ENCODE data around the gene ARHGAP28.
"Not testable (repeated sequence)": the region's sequence is repeated elsewhere in the genome, so short reads cannot be mapped to it uniquely, and the experiment has no call there.

ARHGAP28 gene

GRCh38 chr18:6814882-6815425, 85.4 kb downstream of the ARHGAP28 start:
- in situ Hi-C loops (cut with MboI; ENCODE audit: low sequenced_read_pairs), result no loop called here

- in situ Hi-C loops (cut with MboI; ENCODE audit: low sequenced_read_pairs), result no loop called here
These were observed 86.6 kb downstream of the ARHGAP28 start for GRCh38 chr18:6816154-6816553.

GRCh38 chr18:6819332-6819731, 89.8 kb downstream of the ARHGAP28 start:
- in situ Hi-C loops (cut with MboI; ENCODE audit: low sequenced_read_pairs), result no loop called here

GRCh38 chr18:6820314-6820713, 90.8 kb downstream of the ARHGAP28 start:
- in situ Hi-C loops (cut with MboI; ENCODE audit: low sequenced_read_pairs), result no loop called here

DNA sequence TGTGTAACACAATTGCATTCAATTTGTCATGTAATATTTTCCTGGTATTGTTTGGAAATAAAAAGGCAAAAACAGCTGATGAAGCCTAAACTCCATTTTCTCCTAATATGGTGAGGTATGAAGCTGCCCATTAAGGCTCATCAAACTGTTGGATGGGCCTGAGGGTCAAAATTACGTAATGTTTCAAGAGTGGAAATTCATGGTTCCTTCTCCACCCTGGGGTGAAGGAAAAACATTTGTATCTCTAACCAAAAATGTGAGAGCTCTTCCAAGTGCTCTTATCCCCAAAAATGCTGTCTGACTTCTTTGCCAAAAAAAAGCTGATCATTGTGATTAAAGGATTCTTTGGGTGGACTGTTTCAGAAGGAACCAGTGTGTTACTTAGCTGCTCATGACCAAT, 91.8 kb downstream of the ARHGAP28 start:
- in situ Hi-C loops (cut with MboI; ENCODE audit: low sequenced_read_pairs), result no loop called here

- in situ Hi-C loops (cut with MboI; ENCODE audit: low sequenced_read_pairs), result not testable (repeated sequence)
These were observed 97.6 kb downstream of the ARHGAP28 start for GRCh38 chr18:6827161-6827560.

DNA sequence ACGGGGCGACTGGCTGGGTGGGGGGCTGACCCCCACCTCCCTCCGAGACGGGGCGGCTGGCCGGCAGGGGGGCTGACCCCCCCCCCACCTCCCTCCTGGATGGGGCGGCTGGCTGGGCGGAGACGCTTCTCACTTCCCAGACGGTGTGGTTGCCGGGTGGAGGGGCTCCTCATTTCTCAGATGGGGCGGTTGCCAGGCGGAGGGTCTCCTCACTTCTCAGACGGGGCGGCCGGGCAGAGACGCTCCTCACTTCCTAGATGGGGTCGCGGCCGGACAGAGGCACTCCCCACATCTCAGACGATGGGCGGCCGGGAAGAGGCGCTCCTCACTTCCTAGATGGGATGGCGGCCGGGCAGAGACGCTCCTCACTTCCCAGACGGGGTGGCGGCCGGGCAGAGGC, 98.0 kb downstream of the ARHGAP28 start:
- in situ Hi-C loops (cut with MboI; ENCODE audit: low sequenced_read_pairs), result not testable (repeated sequence)

DNA sequence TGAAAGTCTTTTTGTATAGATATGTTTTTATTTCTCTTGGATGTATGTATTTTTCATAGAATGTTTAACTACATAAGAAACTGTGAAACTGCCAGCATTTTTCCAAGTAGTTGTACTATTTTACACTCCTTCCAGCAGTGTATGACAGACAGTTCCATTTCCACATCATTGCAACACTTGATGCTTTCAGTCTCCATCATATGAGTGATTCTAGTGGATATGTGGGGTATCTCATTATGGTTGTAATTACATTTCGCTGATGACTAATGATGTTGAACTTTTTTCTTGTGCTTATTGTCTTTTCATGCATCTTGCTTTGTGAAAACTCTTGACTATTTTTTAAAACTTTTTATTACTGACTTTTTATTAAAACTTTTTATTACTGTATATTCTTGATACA, 101.4 kb downstream of the ARHGAP28 start:
- in situ Hi-C loops (cut with MboI; ENCODE audit: low sequenced_read_pairs), result no loop called here

GRCh38 chr18:6835345-6835744, 105.8 kb downstream of the ARHGAP28 start:
- in situ Hi-C loops (cut with MboI; ENCODE audit: low sequenced_read_pairs), result no loop called here

GRCh38 chr18:6836331-6836730, 106.8 kb downstream of the ARHGAP28 start:
- in situ Hi-C loops (cut with MboI; ENCODE audit: low sequenced_read_pairs), result no loop called here

DNA sequence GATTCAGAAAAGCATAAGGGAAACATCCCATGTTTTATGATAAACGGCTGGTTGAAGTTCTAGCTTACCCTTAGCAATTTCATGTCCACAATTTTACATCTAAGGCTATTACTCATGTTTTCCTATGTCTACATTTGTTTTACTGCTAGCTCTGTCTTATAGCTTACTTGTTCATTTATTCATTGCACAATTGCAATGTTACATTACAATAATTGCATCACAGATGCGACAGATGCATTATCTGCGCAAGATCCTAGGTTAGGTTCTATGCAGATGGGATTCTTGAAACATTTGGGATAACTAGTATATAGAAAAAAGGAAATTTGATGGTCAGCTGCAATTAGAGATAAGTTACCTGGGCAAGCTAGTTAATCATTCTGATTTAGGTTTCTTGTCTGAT, 108.4 kb downstream of the ARHGAP28 start:
- in situ Hi-C loops (cut with MboI; ENCODE audit: low sequenced_read_pairs), result no loop called here

GRCh38 chr18:6842081-6842480, 112.6 kb downstream of the ARHGAP28 start:
- in situ Hi-C loops (cut with MboI; ENCODE audit: low sequenced_read_pairs), result no loop called here

DNA sequence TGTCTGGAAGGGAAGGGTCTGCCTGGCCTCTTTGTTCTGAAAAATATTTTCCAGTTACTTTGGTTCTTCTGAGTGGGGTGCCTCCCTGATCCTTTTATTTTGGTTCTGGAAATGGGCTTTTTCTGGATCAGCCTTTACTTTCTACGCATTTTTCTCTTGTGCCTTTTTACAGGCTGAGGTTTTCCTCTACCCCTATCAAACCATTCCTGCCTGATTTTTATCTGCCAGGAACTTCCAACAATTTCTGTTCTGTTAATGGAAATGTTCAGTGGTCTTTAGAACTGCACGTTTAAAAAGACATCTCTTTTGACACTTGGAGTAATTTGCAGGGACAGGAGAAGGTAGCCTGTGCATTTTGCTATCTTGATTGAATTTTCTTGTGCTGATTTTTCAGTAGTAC, 113.8 kb downstream of the ARHGAP28 start:
- in situ Hi-C loops (cut with MboI; ENCODE audit: low sequenced_read_pairs), result no loop called here

- in situ Hi-C loops (cut with MboI; ENCODE audit: low sequenced_read_pairs), result not testable (repeated sequence)
These were observed 116.0 kb downstream of the ARHGAP28 start for GRCh38 chr18:6845521-6845920.

- in situ Hi-C loops (cut with MboI; ENCODE audit: low sequenced_read_pairs), result no loop called here
These were observed 120.9 kb downstream of the ARHGAP28 start for GRCh38 chr18:6850396-6850795.

- in situ Hi-C loops (cut with MboI; ENCODE audit: low sequenced_read_pairs), result no loop called here
These were observed 122.0 kb downstream of the ARHGAP28 start for GRCh38 chr18:6851480-6851879.

DNA sequence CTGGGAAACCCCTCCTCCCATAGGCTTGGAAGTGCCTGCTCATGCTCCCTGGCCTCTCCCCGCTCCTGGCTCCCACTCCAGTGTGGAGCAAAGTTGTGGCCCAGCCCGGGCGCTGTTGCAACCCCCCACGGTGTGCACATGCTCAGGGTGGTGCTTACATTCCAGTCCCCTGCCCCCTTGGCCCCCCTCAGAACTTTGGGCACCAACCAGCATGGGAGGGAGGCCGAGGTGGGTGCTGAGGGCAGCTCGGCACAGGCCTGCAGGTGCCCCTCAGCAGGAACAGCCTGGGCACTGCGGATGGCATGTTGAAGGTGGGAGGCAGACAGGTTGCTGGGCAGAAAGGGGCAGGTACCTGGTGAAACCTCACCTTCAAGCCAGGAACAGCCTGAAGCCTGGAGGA, 125.3 kb downstream of the ARHGAP28 start:
- in situ Hi-C loops (cut with MboI; ENCODE audit: low sequenced_read_pairs), result no loop called here

GRCh38 chr18:6855767-6856166, 126.3 kb downstream of the ARHGAP28 start:
- in situ Hi-C loops (cut with MboI; ENCODE audit: low sequenced_read_pairs), result no loop called here

- in situ Hi-C loops (cut with MboI; ENCODE audit: low sequenced_read_pairs), result no loop called here
These were observed 127.8 kb downstream of the ARHGAP28 start for GRCh38 chr18:6857300-6857699.

DNA sequence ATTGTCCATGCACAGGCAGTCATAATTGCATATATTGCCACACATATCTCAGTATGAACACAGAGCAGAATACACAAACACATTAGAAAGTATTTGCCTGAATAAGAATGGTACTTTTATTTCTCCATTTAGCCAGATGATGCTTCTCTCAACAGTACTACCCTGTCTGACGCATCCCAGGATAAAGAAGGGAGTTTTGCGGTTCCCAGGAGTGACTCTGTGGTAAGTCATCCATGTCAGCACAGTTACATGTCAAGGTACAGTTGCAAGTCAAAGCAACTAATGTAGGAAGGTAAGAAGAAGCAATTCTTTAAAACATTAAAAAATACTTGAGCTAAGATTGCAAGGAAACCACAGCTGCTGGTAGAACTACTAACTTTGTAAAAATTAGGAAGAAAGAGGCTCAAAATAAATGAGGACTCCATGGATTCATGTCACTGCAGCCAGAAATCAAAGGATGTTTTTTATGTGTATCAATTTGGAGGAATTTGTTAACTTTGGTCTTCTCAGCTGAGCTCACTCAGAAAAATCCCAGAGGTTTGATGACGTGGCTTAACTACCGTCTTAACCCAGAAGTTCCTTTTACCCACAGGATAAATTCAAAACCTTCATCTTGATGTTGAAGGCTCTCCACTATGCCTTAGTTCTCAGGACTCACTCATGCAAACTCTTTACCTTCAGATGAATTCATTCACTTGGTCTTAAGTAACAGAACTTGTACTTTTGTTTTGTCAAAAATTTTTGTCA, 130.3 kb downstream of the ARHGAP28 start:
- in situ Hi-C loops (cut with MboI; ENCODE audit: low sequenced_read_pairs), result no loop called here

- in situ Hi-C loops (cut with MboI; ENCODE audit: low sequenced_read_pairs), result no loop called here
These were observed 131.4 kb downstream of the ARHGAP28 start for GRCh38 chr18:6860804-6861448.

- in situ Hi-C loops (cut with MboI; ENCODE audit: low sequenced_read_pairs), result no loop called here
These were observed 135.7 kb downstream of the ARHGAP28 start for GRCh38 chr18:6865251-6865650.
